Glutamatergic neuron (in vitro differentiated cells): ENCODE measurements around the gene PRRC2B. TPM values are rescaled to one million over a fixed set of nuclear protein-coding genes. Genes with fewer than 3 reads are reported as not detected.

ENCODE experiments used
- DNase-seq: peaks from one replicate; pipeline ENCODE4 v3.0.0; 2022
- H3K27ac Mint-ChIP-seq: one replicate; pipeline ENCODE4 v1.8.0; 2020; ENCODE audit warnings: mild to moderate bottlenecking, mixed read lengths, inconsistent platforms; ENCODE audit not compliant: unreplicated experiment
- H3K27me3 Mint-ChIP-seq: one replicate; pipeline ENCODE4 v1.8.0; 2020; ENCODE audit warnings: mild to moderate bottlenecking, moderate library complexity, mixed read lengths, inconsistent platforms; ENCODE audit not compliant: unreplicated experiment
- H3K36me3 Mint-ChIP-seq: one replicate; pipeline ENCODE4 v1.8.0; 2020; ENCODE audit warnings: mild to moderate bottlenecking, mixed read lengths, inconsistent platforms; ENCODE audit not compliant: unreplicated experiment
- H3K4me1 Mint-ChIP-seq: one replicate; pipeline ENCODE4 v1.8.0; 2020; ENCODE audit warnings: mild to moderate bottlenecking, low read depth, mixed read lengths, inconsistent platforms; ENCODE audit not compliant: unreplicated experiment
- H3K4me3 Mint-ChIP-seq: one replicate; pipeline ENCODE4 v1.8.0; 2020; ENCODE audit warnings: mild to moderate bottlenecking, mixed read lengths, inconsistent platforms; ENCODE audit not compliant: unreplicated experiment
- H3K9me3 Mint-ChIP-seq: one replicate; pipeline ENCODE4 v1.8.0; 2020; ENCODE audit warnings: mild to moderate bottlenecking, moderate library complexity, mixed read lengths, inconsistent platforms; ENCODE audit not compliant: unreplicated experiment
- total RNA-seq: library from RNA; stranded (reverse); fragmentation: NEBNext Ultra II Directional; extraction: Animal tissue kit (Norgen Biotek cat#: 25700); gene quantifications from one replicate; pipeline ENCODE4 v1.2.1, GENCODE V29; 2021; ENCODE audit not compliant: unreplicated experiment
- TF ChIP-seq, protein P1 (sequence below): fragments of 200-600 bp; sonication (generic); IDR thresholded peaks from one replicate; pipeline ENCODE4 v1.5.0; 2021; ENCODE audit not compliant: partially characterized antibody, unreplicated experiment

The PRRC2B gene
- total RNA-seq, 1 donor from 2014 or later = 489 TPM

DNA sequence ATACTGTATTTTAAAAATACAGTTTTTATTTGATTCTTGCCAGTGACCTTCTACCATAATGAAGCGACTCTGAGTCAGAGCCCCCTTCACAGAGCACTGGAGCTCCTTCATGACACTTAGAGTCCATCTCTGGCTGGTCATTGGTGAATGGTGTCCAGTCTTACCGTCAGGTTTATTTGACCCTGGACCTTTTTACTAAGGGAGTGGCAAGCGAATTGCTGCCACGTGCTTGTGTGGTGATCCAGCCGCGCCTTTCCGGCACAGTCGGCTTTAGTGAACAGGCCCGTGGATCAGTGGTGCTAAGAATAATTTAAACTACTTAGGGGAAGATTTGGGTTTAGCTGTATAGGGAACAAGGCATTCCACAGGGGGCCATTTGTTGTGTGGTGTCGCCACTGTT is 48.5 kb downstream of the PRRC2B start:
- H3K27ac Mint-ChIP-seq = peak overlapping the region; percentile 48
- H3K9me3 Mint-ChIP-seq = peaks cover 22% of the 10 kb centered on the region
- peaks cover 6% of the 10 kb centered on the region for H3K36me3 Mint-ChIP-seq
- no peak for DNase-seq
- H3K4me1 Mint-ChIP-seq = peaks cover 31% of the 10 kb centered on the region
- peaks cover 12% of the 10 kb centered on the region for H3K27me3 Mint-ChIP-seq
- TF ChIP-seq, protein P1, sequence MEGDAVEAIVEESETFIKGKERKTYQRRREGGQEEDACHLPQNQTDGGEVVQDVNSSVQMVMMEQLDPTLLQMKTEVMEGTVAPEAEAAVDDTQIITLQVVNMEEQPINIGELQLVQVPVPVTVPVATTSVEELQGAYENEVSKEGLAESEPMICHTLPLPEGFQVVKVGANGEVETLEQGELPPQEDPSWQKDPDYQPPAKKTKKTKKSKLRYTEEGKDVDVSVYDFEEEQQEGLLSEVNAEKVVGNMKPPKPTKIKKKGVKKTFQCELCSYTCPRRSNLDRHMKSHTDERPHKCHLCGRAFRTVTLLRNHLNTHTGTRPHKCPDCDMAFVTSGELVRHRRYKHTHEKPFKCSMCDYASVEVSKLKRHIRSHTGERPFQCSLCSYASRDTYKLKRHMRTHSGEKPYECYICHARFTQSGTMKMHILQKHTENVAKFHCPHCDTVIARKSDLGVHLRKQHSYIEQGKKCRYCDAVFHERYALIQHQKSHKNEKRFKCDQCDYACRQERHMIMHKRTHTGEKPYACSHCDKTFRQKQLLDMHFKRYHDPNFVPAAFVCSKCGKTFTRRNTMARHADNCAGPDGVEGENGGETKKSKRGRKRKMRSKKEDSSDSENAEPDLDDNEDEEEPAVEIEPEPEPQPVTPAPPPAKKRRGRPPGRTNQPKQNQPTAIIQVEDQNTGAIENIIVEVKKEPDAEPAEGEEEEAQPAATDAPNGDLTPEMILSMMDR = no peak
- H3K4me3 Mint-ChIP-seq = no peak overlapping the region

DNA sequence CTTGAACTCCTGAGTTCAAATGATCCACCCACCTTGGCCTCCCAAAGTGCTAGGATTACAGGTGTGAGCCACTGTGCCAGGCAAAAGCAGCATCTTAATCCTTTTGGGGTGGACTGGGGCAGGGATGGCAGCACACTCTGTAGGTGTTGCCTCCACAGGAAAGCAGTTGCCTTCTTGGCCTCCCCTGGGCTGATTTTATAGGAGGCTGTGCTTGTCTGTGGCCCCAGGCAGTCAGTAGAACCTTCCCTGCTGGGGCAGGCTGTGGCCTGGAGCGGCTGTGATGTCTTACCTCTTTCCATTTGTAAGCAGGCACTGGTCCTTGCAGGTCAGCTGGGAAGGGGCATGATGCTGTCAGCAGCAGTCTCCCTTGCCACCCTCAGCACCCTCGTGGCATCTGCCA is 49.8 kb downstream of the PRRC2B start:
- TF ChIP-seq, protein P1 = no peak
- H3K4me1 Mint-ChIP-seq = peaks cover 27% of the 10 kb centered on the region
- H3K27me3 Mint-ChIP-seq = peaks cover 12% of the 10 kb centered on the region
- peaks cover 9% of the 10 kb centered on the region for H3K36me3 Mint-ChIP-seq
- H3K9me3 Mint-ChIP-seq = peaks cover 22% of the 10 kb centered on the region
- H3K4me3 Mint-ChIP-seq = peak overlapping the region; percentile 63
- peak overlapping the region; percentile 82 for H3K27ac Mint-ChIP-seq
- DNase-seq = no peak

DNA sequence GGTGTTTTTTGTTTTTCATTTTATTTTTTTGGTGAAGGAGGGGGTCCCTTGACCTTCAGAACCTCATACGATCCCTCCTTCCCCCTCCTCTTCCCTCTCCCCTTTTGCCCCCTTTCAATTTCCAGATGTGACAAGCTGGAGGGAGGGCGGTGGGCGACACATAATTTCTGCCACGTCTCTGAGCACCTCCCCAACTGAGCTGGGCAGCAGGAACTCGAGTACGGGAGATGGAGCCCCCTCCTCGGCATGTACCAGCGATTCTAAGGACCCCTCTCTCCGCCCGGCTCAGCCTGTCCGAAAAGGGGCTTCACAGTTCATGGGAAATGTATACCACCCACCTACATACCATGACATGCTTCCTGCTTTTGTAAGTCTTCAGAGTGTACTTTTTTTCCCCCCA is 52.4 kb downstream of the PRRC2B start:
- peaks cover 9% of the 10 kb centered on the region for H3K36me3 Mint-ChIP-seq
- peaks cover 16% of the 10 kb centered on the region for H3K9me3 Mint-ChIP-seq
- no peak overlapping the region for H3K27ac Mint-ChIP-seq
- H3K4me1 Mint-ChIP-seq = peaks cover 21% of the 10 kb centered on the region
- DNase-seq = no peak
- TF ChIP-seq, protein P1 = no peak
- peaks cover 8% of the 10 kb centered on the region for H3K27me3 Mint-ChIP-seq
- H3K4me3 Mint-ChIP-seq = no peak overlapping the region

DNA sequence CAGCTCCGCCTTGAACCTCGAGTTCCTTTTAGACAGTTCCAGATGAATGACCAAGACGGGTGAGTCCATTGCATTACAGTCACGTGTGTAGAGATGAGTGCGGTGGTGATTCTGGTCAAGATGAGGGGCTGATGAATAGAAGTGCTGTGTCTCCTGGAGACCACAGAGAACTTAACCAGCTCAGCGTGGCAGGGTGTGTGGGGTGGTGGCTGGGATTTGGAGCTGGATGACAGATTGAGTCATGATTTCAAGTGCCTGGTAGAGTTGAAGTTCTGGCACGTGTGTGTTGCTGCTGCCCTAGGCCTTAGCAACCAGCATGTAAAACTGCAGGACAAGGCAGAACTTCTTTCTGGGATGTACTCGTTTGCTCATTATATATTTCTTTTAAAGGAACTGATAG is 53.3 kb downstream of the PRRC2B start:
- H3K9me3 Mint-ChIP-seq = peaks cover 11% of the 10 kb centered on the region
- H3K4me1 Mint-ChIP-seq = peaks cover 21% of the 10 kb centered on the region
- H3K27ac Mint-ChIP-seq = peak overlapping the region; percentile 56
- H3K4me3 Mint-ChIP-seq = no peak overlapping the region
- H3K36me3 Mint-ChIP-seq = peaks cover 9% of the 10 kb centered on the region
- H3K27me3 Mint-ChIP-seq = peaks cover 10% of the 10 kb centered on the region
- TF ChIP-seq, protein P1 = no peak
- DNase-seq = no peak

DNA sequence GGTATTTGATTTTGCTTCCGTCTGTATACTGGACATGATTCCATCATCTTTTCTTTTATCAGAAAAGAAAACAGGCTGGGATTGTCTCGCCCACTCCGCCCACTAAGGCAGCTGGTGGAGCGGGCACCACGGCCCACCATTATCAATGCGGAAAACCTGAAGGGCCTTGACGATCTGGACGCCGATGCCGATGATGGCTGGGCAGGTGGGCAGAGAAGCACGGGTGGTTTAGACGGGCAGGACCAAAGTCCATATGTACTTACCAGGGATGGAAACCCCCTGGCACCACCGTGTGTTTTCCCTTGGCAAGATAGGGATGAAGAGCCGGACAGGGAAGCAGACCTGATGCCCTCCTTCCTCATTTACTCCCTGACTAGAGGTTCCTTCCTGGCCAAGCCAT is 53.7 kb downstream of the PRRC2B start:
- TF ChIP-seq, protein P1 = no peak
- peaks cover 9% of the 10 kb centered on the region for H3K36me3 Mint-ChIP-seq
- no peak for DNase-seq
- no peak overlapping the region for H3K27ac Mint-ChIP-seq
- H3K4me1 Mint-ChIP-seq = peaks cover 18% of the 10 kb centered on the region
- H3K4me3 Mint-ChIP-seq = no peak overlapping the region
- H3K27me3 Mint-ChIP-seq = peaks cover 10% of the 10 kb centered on the region
- peaks cover 11% of the 10 kb centered on the region for H3K9me3 Mint-ChIP-seq
